ENCODE data around the gene GZMB. TPM values are rescaled to one million over a fixed set of nuclear protein-coding genes. Genes with fewer than 3 reads are reported as not detected.

Gene GZMB
- total and polyA plus RNA-seq, 2 of the 8 experiments (the other 6 are each of a cell fraction or from before 2014, with no cell fraction given) = not detected

- Histone ChIP-seq H2BK20ac (ENCODE audit: low read length) (no peak overlapping the region), H3K27me3 (replicated peaks in 1 of 4; ENCODE audit: control insufficient read depth in 3 of 4, extremely low read depth in 1 of 4, insufficient read depth in 3 of 4, low read length in 3 of 4) (no peaks in the 10 kb centered on the region), H3K9me3 (ENCODE audit: insufficient read depth in 2 of 2, low read depth in 1 of 2, low read length in 1 of 2) (no peaks in the 10 kb centered on the region), H3K23ac (ENCODE audit: insufficient read length) (no peak overlapping the region), H3K79me2 (ENCODE audit: control insufficient read depth in 1 of 2, insufficient read depth in 2 of 2, low read length in 2 of 2) (no peaks in the 10 kb centered on the region), H2AK5ac (ENCODE audit: low read depth, low read length) (no peak overlapping the region), H2BK12ac (ENCODE audit: low read depth, low read length) (no peak overlapping the region), H3K14ac (ENCODE audit: insufficient read length) (no peak overlapping the region), H3K4me1 (replicated peaks in 1 of 4; ENCODE audit: control insufficient read depth in 3 of 4, insufficient read depth in 4 of 4, low read length in 3 of 4) (peaks cover 0 to 1% (median 0%) of the 10 kb centered on the region in 4 experiments; a peak in 1 of 7 replicates), H4K5ac (ENCODE audit: insufficient read length, low read depth, low read length) (no peak overlapping the region), H2BK15ac (ENCODE audit: low read length) (no peak overlapping the region), H2BK5ac (ENCODE audit: low read depth, low read length) (no peak overlapping the region), H4K91ac (replicated peaks; ENCODE audit: insufficient read length, low read length) (no peak overlapping the region), H3K18ac (ENCODE audit: extremely low read depth, low read length) (no peak overlapping the region), H3K27ac (ENCODE audit: low read depth, low read length) (no peak overlapping the region), H4K8ac (ENCODE audit: extremely low read depth, insufficient read depth, low read length) (no peak overlapping the region), H3K4ac (replicated peaks; ENCODE audit: insufficient read length, low read depth, low read length) (no peak overlapping the region), H3K36me3 (ENCODE audit: control insufficient read depth in 2 of 4, insufficient read depth in 4 of 4, low read length in 3 of 4) (no peaks in the 10 kb centered on the region), H3K23me2 (ENCODE audit: low read depth, low read length) (no peaks in the 10 kb centered on the region; the same call in 1 of the 2 replicates), H3K79me1 (ENCODE audit: low read depth, low read length) (no peaks in the 10 kb centered on the region), H3K9ac (replicated peaks in 1 of 4; ENCODE audit: extremely low read depth in 1 of 4, low read depth in 3 of 4, low read length in 3 of 4) (no peak overlapping the region), H4K20me1 (replicated peaks in 1 of 2; ENCODE audit: control insufficient read depth in 1 of 2, insufficient read depth in 2 of 2, low read length in 2 of 2) (no peaks in the 10 kb centered on the region), H2AFZ (ENCODE audit: low read length) (no peak overlapping the region), H3K4me3 (ENCODE audit: extremely low read depth in 1 of 4, insufficient read depth in 2 of 4, low read depth in 3 of 4, low read length in 4 of 4) (no peak overlapping the region), H3K4me2 (ENCODE audit: insufficient read depth in 1 of 2, low read depth in 2 of 2, low read length in 2 of 2) (no peak overlapping the region), H2BK120ac (replicated peaks; ENCODE audit: low read depth, low read length) (no peak overlapping the region), H3K56ac (replicated peaks; ENCODE audit: insufficient read length, low read depth, low read length) (no peak overlapping the region)
- DNase-seq (ENCODE audit: low read depth in 1 of 2, low spot score in 2 of 2) (no peak), FAIRE-seq (no peak)
- ChIA-PET POLR2A (ENCODE audit: partially characterized antibody) (no interaction called here), CTCF (ENCODE audit: partially characterized antibody) (interaction anchor here (1.0 to 2.5 kb wide), 9 partner anchors 10 to 721 kb away, joined by 3 to 12 read pairs (median 4); no protein-coding TSS in a partner anchor)
- WGBS, 2 experiments (ENCODE audit: extremely low coverage in 1 of 2, insufficient coverage in 1 of 2, insufficient read length in 1 of 2, insufficient replicate concordance in 2 of 2, low coverage in 1 of 2, low lambda C conversion rate in 2 of 2, missing lambda C conversion rate in 1 of 2) = 70% methylated on average over 12 of the region's 12 CpGs; no CpG with 5 or more reads in 1 of the 2 experiments
- TF ChIP-seq BRCA1 (IDR thresholded peaks at IDR 0.05; ENCODE audit: low read depth, low read length) (no peak), POU5F1 (IDR thresholded peaks at IDR 0.05; ENCODE audit: low read depth, low read length) (no peak), ZNF274 (IDR thresholded peaks at IDR 0.05; ENCODE audit: borderline replicate concordance, extremely low read depth, low read length) (no peak), CTBP2 (IDR thresholded peaks at IDR 0.05; ENCODE audit: borderline replicate concordance, insufficient read depth, insufficient read length, low read length) (no peak), TAF1 (IDR thresholded peaks at IDR 0.05; ENCODE audit: low read depth, low read length) (no peak), RBBP5 (IDR thresholded peaks at IDR 0.05; ENCODE audit: borderline replicate concordance, low read depth, low read length) (no peak), RFX5 (IDR thresholded peaks at IDR 0.05; ENCODE audit: borderline replicate concordance, low read depth, low read length) (no peak), ATF2 (IDR thresholded peaks at IDR 0.05; ENCODE audit: low read length) (no peak), FOSL1 (IDR thresholded peaks at IDR 0.05; ENCODE audit: insufficient read depth, low read depth, low read length) (no peak), SP4 (IDR thresholded peaks at IDR 0.05; ENCODE audit: low read length) (no peak)
- TF ChIP-seq, protein P1, sequence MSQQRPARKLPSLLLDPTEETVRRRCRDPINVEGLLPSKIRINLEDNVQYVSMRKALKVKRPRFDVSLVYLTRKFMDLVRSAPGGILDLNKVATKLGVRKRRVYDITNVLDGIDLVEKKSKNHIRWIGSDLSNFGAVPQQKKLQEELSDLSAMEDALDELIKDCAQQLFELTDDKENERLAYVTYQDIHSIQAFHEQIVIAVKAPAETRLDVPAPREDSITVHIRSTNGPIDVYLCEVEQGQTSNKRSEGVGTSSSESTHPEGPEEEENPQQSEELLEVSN (IDR thresholded peaks at IDR 0.05) = no peak
These were observed 45.4 kb upstream of the GZMB start for GRCh38 chr14:24679248-24679961.

Measured in H1 (cell line).